A673 (cell line): ENCODE results near the gene OGDH. TPM values are rescaled to one million over a fixed set of nuclear protein-coding genes. Genes with fewer than 3 reads are reported as not detected.

Experiments
- BruUV-seq: library from RNA; stranded (reverse); fragments of 400-500 nt; replicated peaks from 2 replicates; lab custom pipeline; 2021; lab: Mats Ljungman, UMichigan
- CTCF ChIA-PET: fragments of 300-600 bp; sonication (Branson Sonifier 250); formaldehyde crosslinking; loops from one replicate; lab custom pipeline; 2022; ENCODE audit warnings: antibody characterized with exemption; lab: Charles Lee
- POLR2A ChIA-PET: fragments of 300-600 bp; sonication (Branson Sonifier 250); formaldehyde crosslinking; loops from one replicate; lab custom pipeline; 2022; ENCODE audit warnings: antibody characterized with exemption; ENCODE audit not compliant: low non-redundant PET; lab: Charles Lee
- DNase-seq: peaks from one replicate; pipeline ENCODE4 v3.0.0-alpha.2; 2015; ENCODE audit warnings: low spot score
- H3K27ac ChIP-seq: fragments of 200-600 bp; sonication (generic); 2 replicates; pipeline ENCODE4 v1.5.1; 2016; ENCODE audit warnings: mixed run types, low read depth, mild to moderate bottlenecking, mixed read lengths, antibody characterized with exemption, low read length; ENCODE audit not compliant: poor library complexity, severe bottlenecking
- H3K27me3 ChIP-seq: fragments of 200-600 bp; sonication (generic); replicated peaks from 2 replicates; pipeline ENCODE4 v1.6.1; 2017; ENCODE audit warnings: mixed run types, low read depth, mild to moderate bottlenecking, mixed read lengths, antibody characterized with exemption, low read length; ENCODE audit not compliant: insufficient read depth, poor library complexity
- H3K36me3 ChIP-seq: fragments of 200-600 bp; sonication (generic); 2 replicates; pipeline ENCODE4 v1.6.1; 2016; ENCODE audit warnings: mixed run types, mild to moderate bottlenecking, mixed read lengths, antibody characterized with exemption, low read length; ENCODE audit not compliant: insufficient read depth, poor library complexity, severe bottlenecking
- H3K4me1 ChIP-seq: fragments of 200-600 bp; sonication (generic); 2 replicates; pipeline ENCODE4 v1.6.1; 2017; ENCODE audit warnings: mixed run types, mild to moderate bottlenecking, mixed read lengths, antibody characterized with exemption, low read length; ENCODE audit not compliant: insufficient read depth, poor library complexity, severe bottlenecking
- H3K4me3 ChIP-seq: fragments of 200-600 bp; sonication (generic); 2 replicates; pipeline ENCODE4 v1.5.1; 2016; ENCODE audit warnings: low read depth, mixed run types, mild to moderate bottlenecking, mixed read lengths, low read length; ENCODE audit not compliant: poor library complexity, severe bottlenecking
- H3K9me3 ChIP-seq: fragments of 200-600 bp; sonication (generic); 2 replicates; pipeline ENCODE4 v1.6.1; 2016; ENCODE audit warnings: mixed run types, low read depth, mild to moderate bottlenecking, mixed read lengths, antibody characterized with exemption, low read length; ENCODE audit not compliant: poor library complexity, severe bottlenecking
- CTCF ChIP-seq: fragments of 300-800, 200-600 bp; sonication (generic); conservative IDR thresholded peaks from 2 replicates; pipeline ENCODE4 v1.5.1; 2017; ENCODE audit warnings: low read depth, mild to moderate bottlenecking, antibody characterized with exemption, low read length, moderate library complexity, mixed read lengths
- EZH2 ChIP-seq: fragments of 200-600 bp; sonication (generic); IDR thresholded peaks from 2 replicates; pipeline ENCODE4 v1.6.1; 2017; ENCODE audit warnings: borderline replicate concordance, low read depth, mild to moderate bottlenecking, mixed read lengths, antibody characterized with exemption, low read length; ENCODE audit not compliant: poor library complexity, severe bottlenecking
- intact Hi-C: fragments of 100-400 bp; cut with micrococcal nuclease; formaldehyde crosslinking; loops from one replicate; pipeline ENCODE4 v1.10.0; 2022; ENCODE audit not compliant: unreplicated experiment
- total RNA-seq: library from RNA; stranded (reverse); gene quantifications from 2 replicates; pipeline ENCODE4 v1.2.3, GENCODE V29; 2021

The OGDH gene
- total RNA-seq, 1 experiment from 2014 or later = 111 TPM

DNA sequence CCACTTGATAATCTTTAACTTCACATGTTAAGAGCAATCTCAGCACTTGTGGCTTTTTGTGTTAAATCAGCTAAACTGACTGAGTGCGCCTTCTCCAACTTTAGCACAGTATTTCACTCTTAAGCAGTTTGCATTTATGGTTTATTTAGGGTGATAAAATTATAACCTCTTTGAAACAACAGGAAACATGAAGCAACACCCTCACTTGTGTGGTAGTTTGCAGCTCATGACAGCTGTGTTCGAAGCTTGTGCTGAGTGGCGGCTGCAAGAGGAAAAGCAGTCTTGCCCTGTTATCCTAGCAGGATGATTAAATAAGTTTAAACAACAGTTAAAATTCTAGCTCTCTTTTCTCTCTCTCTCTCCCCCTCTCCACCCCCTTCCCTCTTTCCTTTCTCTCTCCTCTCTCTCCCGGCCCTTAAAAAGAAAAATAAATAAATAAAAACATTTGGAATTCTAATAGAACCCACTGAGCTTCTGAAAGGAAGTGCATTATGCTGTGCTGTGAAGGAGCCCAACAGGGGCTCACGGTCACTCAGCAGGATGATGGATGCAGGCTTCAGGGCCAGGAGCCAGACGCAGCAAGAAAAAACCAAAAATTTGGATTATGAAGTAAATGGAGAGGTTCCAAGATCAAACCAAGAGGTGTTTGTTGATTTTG lies 25.2 kb downstream of the OGDH start:
- POLR2A ChIA-PET = no interaction called here
- Histone ChIP-seq H3K27me3 (no peaks in the 10 kb centered on the region), H3K9me3 (no peaks in the 10 kb centered on the region), H3K4me3 (no peak overlapping the region), H3K4me1 (no peaks in the 10 kb centered on the region), H3K27ac (no peak overlapping the region), H3K36me3 (peaks cover 7% of the 10 kb centered on the region)
- CTCF ChIA-PET = no interaction called here
- TF ChIP-seq EZH2 = no peak
- no peak for DNase-seq
- no TSS peak for BruUV-seq
- intact Hi-C loops = no loop called here

DNA sequence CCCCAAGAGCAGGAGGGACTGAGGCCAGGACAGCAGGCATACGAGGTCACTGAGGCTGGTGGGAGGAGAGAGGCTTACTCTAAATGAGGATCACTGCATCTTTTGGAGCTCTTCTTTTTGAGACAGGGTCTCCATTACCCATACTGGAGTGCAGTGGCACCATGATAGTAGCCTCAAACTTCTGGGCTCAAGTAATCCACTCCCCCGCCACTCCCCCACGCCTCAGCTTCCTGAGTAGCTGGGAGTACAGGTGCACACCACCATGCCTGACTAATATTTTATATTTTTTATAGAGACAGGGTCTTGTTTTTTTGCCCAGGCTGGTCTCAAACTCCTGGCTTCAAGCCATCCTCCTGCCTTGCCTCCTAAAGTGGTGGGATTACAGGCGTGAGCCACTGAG lies 25.8 kb downstream of the OGDH start:
- H3K36me3 ChIP-seq = peaks cover 7% of the 10 kb centered on the region
- intact Hi-C loops = no loop called here
- no peaks in the 10 kb centered on the region for H3K4me1 ChIP-seq
- BruUV-seq = no TSS peak
- CTCF ChIA-PET = no interaction called here
- no peaks in the 10 kb centered on the region for H3K27me3 ChIP-seq
- no peak for TF ChIP-seq CTCF
- no peak for TF ChIP-seq EZH2
- no peak for DNase-seq
- no peaks in the 10 kb centered on the region for H3K9me3 ChIP-seq
- no peak overlapping the region for H3K4me3 ChIP-seq
- H3K27ac ChIP-seq = no peak overlapping the region
- POLR2A ChIA-PET = no interaction called here

DNA sequence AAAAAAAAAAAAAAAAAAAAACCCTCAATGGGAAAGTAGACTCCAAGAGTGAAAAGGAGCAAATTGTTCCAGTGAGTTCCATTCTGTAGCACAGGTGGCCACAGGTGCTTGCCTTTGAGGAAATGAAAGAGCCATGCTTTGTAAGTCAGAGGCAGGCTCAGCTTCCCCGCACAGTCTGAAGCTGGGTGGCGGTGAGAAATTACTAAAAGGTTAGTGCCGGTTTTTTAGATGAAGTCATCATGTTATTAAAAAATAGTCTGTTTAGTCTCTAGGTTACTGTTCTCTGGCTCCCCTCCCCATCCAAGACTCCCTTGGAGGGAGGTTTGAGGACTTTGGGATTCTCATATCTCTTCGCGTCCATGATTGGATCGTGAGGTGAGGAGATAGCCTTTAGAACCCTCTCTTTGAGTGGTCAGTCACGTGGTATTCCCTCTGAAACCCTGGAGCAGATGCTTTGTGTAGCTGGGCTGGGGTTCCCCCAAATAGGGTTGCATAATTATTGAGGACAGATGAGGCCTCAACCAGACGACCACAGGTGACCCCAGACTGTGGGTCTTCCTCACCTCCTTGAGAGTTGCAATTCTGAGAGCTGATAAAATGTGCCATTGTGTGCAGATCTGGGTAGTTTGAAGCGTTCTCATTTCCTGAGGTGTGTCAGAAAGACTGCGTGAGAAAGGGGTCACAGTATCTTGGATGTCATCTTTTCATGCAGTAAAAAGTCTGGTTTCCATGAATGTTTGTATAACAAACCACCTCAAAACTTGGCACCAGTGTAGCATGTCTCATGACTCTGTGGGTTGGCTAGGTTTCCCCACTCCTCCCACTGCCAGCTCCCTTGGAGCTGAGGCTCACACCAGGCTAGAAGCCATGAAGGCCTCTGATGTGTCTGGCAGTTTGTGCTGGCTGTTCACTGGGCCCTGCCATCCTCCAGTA lies 27.1 kb downstream of the OGDH start:
- Histone ChIP-seq H3K9me3 (no peaks in the 10 kb centered on the region), H3K4me1 (peaks cover 5% of the 10 kb centered on the region), H3K36me3 (peaks cover 3% of the 10 kb centered on the region), H3K27me3 (no peaks in the 10 kb centered on the region), H3K27ac (no peak overlapping the region), H3K4me3 (no peak overlapping the region)
- TF ChIP-seq CTCF (no peak), EZH2 (no peak)
- intact Hi-C loops = no loop called here
- BruUV-seq = no TSS peak
- no peak for DNase-seq
- ChIA-PET POLR2A (no interaction called here), CTCF (interaction anchor here (0.6 to 0.7 kb wide), 2 partner anchors 123 to 390 kb away, joined by 5 to 8 read pairs; no protein-coding TSS in a partner anchor)
